Fibroblast of skin of left biceps (primary cell): ENCODE measurements around the gene PPIA.
"Not testable (repeated sequence)": the region's sequence is repeated elsewhere in the genome, so short reads cannot be mapped to it uniquely, and the experiment has no call there.

Experiments
- DNase-seq, 2 experiments: peaks; one replicate each; pipeline ENCODE4 v3.0.0-alpha.2; 2013; ENCODE audit warnings: low read depth in 2 of 2

PPIA gene

GRCh38 chr7:44787762-44788161 is 8.7 kb upstream of the PPIA start:
- DNase-seq, result no peak

- DNase-seq, result no peak
Measured at GRCh38 chr7:44789990-44790389, 6.5 kb upstream of the PPIA start.

- no peak for DNase-seq
Measured at GRCh38 chr7:44791278-44792219, 4.9 kb upstream of the PPIA start.

- DNase-seq, result no peak
Measured at GRCh38 chr7:44793919-44794318, 2.6 kb upstream of the PPIA start.

DNA sequence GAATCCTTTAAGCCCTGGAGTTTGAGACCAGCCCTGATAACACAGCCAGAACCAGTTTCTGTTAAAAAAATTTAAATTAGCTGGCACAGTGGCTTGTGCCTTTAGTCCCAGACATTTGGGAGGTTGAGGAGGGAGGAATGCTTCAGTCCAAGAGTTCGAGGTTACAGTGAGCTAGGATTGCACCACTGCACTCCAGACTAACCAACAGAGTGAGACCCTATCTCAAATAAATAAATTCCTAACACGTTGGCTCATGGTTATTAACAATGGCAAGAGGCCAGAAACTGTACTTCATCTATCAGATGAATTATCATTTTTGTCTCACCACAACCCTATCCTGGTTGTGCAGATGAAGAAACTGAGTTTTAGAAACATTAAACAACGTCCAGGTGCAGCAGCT is 2.1 kb upstream of the PPIA start:
- no peak for DNase-seq

DNA sequence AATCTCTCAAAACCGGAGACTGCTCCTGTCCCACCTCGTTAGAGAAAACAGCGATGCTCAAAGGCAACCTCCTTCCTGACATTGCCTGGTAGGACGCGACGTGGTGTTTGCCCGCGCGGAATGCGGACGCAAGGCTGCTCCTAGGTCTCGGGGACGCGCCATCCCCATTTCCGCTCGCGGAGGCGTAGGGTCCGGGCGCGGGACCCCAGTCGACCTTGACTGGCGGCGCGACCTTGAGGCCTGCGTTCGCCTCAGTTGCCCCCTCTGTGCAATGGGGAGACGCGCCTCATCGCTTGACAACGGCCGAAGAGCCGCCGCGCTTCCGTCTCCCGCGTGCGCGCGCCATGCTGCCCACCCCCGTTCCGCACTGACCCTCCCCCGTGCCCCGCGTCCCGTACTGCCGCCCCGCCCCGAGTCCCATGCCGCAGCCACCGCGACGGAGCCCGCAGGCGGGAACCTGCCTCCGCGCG is 412 bp upstream of the PPIA start:
- no peak for DNase-seq

DNA sequence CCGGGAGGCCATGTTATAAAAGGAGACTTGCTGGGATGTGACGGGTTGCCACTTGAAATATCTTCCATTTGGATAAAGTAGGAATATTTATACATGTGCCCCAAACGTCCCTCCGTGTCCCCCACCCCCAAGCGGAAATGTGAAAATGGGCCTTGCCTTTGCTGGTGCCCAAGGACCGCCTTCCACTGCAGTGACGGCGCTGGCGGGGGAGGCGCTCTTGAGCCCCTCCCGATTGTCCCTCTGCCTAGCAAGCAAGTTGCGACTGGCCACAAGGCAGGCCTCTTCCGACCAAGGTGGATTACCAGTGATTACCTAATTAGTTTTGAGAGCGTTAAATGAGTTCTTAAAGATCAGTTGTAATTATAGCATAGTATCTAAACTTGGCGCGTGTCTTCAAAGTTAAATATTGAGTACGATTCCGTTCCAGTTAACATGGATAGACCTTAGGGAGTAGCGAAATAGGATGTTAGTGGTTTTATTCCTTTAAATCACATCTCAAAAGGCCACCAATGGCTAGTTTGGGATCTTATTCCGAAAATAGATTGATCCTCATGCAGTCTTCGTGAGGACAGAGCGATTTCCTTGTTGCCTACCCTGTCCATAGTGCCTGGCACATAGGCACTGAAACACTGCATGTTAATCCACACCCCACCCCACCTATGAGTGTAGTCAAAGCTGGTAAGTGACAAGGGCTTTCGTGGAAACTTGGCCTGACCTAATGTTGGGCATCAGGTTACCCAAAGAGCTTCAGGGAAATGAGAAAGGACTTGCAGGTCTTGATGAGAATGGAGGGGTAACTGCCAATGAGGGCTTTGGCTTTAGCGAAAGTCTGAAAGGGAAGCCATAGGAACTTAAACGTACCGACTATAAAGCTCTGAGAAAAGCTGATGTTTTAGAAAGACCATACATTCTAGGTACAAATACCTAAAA is 1.1 kb downstream of the PPIA start:
- DNase-seq, result peak in 1 of 2 experiments; percentile 62

DNA sequence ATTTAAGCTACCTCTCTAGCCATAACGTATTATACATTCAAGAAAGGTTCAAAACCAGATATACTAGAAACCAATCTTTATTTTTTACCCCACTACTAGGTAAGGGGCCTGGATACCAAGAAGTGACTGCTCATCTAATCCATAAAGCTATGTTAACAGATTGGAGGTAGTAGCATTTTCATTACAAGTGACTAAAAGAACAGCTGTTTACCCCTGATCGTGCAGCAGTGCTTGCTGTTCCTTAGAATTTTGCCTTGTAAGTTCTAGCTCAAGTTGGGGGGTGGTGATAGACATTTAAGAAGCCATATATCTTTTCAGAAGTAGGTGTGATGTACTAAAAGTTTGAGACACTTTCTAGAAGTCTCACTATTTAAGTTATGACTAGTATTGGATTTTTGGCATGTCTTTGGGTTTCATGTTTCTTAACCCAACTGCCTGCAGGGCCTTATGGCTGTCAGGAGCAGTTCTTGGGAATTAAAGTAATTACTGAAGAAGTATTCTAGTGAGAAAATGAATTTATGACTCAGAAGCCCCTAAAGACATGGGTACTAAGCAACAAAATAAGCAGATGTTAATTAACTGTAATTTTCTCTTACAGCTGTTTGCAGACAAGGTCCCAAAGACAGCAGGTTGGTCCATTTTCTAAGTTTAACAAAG is 2.3 kb downstream of the PPIA start:
- no peak for DNase-seq

DNA sequence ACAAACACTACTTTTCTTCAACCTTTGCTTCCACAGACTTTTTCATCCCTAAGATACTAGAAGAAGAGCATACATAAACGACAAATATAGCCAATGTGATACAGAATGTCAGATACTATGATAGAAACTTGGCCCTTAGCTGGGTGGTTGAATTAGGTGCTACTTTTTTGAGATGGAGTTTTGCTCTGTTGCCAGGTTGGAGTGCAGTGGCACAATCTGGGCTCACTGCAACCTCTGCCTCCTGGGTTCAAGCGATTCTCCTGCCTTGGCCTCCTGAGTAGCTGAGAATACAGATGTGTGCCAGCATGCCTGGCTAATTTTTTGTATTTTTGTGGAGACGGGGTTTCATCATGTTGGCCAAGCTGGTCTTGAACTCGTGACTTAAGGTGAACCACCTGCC is 3.5 kb downstream of the PPIA start:
- DNase-seq, result no peak

DNA sequence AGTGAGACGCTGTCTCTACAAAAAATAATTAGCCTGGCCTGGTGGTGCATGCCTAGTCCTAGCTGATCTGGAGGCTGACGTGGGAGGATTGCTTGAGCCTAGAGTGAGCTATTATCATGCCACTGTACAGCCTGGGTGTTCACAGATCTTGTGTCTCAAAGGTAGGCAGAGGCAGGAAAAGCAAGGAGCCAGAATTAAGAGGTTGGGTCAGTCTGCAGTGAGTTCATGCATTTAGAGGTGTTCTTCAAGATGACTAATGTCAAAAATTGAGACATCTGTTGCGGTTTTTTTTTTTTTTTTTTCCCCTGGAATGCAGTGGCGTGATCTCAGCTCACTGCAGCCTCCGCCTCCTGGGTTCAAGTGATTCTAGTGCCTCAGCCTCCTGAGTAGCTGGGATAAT is 5.4 kb downstream of the PPIA start:
- no peak for DNase-seq

DNA sequence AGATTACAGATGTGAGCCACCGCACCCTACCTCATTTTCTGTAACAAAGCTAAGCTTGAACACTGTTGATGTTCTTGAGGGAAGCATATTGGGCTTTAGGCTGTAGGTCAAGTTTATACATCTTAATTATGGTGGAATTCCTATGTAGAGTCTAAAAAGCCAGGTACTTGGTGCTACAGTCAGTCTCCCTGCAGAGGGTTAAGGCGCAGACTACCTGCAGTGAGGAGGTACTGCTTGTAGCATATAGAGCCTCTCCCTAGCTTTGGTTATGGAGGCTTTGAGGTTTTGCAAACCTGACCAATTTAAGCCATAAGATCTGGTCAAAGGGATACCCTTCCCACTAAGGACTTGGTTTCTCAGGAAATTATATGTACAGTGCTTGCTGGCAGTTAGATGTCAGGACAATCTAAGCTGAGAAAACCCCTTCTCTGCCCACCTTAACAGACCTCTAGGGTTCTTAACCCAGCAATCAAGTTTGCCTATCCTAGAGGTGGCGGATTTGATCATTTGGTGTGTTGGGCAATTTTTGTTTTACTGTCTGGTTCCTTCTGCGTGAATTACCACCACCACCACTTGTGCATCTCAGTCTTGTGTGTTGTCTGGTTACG is 6.0 kb downstream of the PPIA start:
- no peak for DNase-seq

DNA sequence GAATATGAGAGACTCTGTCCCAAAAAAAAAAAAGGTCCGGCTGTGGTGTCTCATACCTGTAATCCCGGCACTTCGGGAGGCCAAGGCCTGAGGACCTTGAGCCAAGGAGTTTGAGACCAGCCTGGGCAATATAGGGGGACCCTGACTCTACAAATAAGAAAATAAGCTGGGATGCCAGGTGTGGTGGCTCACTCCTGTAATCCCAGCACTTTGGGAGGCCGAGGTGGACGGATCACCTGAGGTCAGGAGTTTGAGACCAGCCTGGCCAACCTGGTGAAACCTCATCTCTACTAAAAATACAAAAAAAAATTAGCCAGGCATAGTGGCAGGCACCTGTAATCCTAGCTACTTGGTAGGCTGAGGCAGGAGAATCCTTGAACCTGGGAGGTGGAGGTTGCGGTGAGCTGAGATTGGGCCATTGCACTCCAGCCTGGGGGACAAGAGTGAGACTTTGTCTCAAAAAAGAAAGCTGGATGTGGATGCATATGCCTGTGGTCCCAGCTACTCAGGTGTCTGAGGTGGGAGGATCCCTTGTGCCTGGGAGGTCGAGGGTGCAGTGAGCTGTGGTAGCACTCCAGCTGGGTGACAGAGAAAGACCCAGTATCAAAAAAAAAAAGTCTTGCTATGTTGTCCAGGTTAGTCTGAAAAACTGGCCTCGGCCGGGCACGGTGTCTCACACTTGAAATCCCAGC is 7.5 kb downstream of the PPIA start:
- not testable (repeated sequence) for DNase-seq

GRCh38 chr7:44805950-44806349 is 9.5 kb downstream of the PPIA start:
- no peak for DNase-seq

DNA sequence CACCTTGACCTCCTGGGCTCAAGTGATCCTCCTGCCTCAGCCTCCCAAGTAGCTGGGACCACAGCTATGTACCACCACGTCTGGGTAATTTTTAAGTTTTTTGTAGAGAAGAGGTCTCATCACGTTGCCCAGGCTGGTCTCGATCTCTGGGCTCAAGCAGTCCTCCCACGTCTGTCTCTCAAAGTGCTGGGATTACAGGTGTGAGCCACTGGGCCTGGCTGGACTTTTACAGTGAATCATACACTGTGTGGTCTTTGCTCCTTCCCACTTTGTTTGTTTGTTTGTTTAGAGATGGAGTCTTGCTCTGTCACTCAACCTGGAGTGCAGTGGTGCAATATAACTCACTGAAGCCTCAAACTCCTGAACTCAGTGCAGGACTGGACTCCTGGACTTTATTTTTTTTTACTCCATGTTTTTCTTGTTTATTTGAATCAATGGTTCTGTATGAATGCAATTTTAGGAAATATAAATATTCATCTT is 12.5 kb downstream of the PPIA start:
- no peak for DNase-seq

- no peak for DNase-seq
Measured at GRCh38 chr7:44811093-44811492, 14.6 kb downstream of the PPIA start.

DNA sequence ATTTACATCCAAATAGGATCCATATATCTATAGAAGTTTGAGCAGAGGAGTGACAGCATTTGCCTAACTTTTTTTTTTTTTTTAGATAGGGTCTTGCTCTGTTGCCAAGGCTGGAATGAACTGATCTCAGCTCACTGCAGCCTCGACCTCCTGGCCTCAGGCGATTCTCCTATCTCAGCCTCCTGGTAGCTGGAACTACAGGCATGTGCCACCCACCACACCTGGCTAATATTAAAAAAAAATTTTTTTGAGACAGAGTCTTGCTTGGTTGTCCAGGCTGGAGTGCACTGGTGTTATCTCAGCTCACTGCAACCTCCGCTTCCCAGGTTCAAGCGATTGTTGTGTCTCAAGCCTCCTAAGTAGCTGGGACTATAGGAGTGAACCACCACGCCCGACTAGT is 15.1 kb downstream of the PPIA start:
- no peak for DNase-seq

DNA sequence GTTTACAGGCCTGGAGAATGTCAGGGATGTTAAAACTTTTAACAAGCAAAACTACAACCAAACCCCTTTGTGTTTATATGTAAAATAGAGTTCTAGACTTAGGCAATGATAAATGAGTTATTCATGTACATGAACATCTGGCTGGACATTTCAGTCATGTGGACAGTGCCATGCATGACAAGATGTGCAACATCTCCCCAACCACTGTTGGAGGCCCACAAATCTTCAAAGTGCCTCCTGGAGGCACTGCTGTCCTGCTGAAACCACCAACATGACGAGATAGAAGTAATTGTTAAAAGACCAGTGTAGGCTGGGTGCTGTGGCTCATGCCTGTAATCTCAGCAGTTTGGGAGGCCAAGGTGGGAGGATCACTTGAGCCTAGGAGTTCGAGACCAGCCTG is 18.4 kb downstream of the PPIA start:
- no peak for DNase-seq

- DNase-seq, result no peak
Measured at GRCh38 chr7:44819292-44819691, 22.8 kb downstream of the PPIA start.

DNA sequence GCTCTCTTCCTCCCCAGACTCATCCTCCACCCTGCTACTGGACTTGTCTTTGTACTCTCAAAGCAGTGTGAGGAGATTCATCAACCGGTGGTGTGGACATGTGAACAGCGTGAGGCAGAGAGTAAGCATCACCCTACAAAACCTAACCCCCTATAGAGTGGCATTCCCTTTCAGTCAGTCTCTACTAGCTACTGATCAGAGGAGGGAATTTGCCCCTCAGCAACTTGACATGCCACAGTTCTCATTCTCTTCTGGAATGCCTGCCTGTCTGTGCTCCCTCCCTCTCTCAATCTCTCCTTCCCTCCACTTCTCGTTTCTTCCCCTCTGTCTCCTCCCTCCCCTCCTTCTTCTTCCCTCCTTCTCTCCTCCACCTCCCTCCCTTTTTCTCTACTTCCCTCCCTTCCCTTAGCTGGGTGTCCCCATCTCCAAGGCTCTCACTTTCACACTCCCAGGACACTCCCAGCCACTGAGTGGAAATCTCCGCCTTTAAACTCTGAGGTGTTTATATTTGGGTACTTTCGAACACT is 26.8 kb downstream of the PPIA start:
- DNase-seq, result no peak

DNA sequence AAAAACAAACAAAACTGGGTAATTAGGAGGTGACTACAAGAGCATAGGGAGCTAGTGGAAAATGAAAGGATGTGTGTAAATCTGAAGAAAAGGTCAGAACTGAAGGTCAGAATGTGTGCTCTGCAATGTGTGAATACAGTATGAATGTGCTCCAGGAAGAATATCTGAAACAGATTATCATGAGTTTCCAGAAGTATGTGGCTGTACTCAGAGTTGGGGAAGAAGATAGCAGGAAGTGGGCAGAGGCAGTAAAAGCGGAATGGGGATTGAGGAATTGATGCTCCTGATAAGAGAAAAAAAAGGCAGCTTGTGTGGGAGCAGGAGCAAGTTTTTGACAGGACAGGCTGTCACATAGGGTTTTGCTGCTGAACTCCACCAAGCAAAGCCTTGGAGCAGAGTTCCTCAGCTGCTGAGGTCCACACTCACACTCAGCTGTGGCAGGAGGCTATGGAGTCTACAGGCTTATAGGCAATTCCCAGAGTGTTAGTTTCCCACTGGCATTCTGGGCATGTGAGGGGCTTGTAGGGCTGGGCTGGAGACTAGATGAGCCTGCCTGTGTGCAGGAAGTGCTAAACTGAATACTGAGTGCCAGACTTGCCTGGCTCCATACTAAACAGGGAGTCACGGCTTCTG is 28.5 kb downstream of the PPIA start:
- no peak for DNase-seq
